Glomerular visceral epithelial cell (primary cell): ENCODE results near the gene ENOX1.
"Not testable (repeated sequence)": the region's sequence is repeated elsewhere in the genome, so short reads cannot be mapped to it uniquely, and the experiment has no call there.

Source experiments
- DNase-seq: peaks from one replicate; pipeline ENCODE4 v3.0.0-alpha.2; 2016; ENCODE audit errors: extremely low spot score

ENOX1 gene

DNA sequence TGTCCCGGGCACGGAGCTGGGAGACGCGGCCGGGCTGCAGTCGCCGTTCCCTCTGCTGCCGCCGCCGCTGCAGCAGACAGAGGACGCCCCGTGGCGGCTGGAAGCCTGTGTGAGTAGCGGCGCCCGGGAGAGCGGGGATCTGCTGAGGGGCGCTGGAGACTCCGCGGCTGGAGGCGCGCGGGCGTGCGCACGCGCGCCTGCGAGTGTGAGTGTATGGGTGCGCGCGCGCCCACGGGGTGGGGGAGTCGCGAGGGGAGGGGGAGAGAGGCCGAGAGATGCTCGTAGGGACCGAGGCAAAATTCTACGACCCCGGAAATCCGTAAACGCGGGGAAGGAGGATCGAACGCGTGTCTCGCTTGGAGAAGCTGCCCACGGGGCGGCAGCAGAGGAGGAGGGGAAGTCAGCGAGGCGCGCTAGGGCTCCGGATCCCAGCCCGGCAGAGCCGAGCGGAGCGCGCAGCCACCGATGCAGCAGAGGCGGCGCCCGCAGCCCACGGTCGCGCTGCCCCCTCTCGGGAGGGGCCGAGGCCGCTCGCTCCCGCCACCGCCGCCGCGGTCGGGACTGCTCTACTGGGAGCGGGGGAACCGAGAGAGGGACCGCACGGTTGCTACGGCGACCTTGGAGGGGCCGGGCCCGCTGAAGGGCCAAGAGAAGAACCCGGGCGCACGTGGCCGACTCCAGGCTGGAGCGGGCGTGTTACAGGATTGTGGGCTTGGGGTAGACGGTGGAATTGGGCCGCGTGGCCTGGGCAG, at the start of gene ENOX1:
ENOX1 (minus strand) TSS at position 207 of the 752 bp plus-strand sequence.
- DNase-seq, result peak; percentile 64

DNA sequence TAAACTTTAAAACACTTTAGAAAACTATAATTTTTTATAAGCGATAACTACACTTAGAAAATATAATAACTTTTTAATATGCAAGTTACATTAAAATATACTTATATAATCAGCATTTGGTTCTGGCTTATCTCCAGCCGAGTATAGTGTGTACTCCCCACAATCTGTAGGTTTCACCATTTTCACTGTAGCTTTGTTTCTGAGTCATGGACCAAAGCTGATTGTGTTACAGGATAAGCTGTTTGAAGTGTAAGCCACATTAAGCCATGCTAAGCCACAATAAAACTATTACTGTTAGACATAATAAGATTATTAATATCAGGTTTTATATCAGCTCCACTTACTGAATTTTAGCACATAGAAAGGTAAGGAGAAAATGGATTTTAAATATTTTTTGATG, 48.9 kb upstream of the ENOX1 start:
- no peak for DNase-seq

DNA sequence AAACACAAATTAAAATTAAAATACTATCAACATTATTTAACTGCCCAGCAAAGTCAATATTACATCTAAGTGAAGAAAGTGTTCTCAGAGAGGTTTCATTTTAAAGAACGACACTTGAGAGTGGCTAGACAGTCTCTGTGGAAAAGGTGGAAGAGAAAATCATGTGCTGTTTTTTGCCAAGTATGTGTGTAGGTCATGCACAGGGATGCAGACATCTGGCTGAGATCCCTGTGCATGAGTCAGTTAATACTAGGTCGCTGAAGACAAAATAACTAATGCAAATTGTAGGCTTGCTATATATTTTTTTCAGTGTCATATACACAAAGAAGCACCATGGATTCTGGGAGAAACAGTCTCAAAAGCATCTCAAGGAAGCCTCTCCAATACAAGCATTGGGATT, 44.3 kb upstream of the ENOX1 start:
- DNase-seq, result no peak

DNA sequence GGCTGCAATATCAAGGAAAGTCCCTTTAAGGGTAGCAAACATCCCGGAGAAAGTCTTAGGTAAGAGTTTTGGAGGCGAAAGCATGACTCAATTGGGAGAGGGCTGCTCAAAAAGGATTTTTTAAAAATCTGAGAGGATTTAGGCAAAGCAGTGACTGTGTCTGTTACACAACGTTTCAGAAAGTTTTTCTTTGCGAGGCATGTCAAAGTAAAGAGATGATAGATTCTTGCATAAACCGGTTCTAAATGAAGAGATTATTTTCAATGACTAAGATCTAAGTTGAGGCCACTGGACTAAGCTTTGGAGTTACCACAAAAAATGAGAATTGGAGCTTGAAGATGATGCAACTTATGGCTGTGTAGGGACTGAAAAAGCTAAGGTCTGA, 43.7 kb upstream of the ENOX1 start:
- DNase-seq, result no peak

DNA sequence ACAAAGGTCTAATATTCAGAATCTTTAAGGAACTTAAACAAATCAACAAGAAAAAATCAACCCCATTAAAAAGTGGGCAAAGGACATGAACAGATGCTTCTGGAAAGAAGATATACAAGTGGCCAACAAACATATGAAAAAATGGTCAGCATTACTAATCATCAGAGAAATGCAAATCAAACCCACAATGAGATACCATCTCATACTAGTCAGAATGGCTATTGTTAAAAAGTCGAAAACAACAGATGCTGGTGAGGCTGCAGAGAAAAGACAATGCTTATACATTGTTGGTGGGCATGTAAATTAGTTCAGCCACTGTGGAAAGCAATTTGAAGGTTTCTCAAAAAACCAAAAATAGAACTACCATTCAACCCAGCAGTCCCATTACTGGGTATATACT, 37.9 kb upstream of the ENOX1 start:
- not testable (repeated sequence) for DNase-seq

DNA sequence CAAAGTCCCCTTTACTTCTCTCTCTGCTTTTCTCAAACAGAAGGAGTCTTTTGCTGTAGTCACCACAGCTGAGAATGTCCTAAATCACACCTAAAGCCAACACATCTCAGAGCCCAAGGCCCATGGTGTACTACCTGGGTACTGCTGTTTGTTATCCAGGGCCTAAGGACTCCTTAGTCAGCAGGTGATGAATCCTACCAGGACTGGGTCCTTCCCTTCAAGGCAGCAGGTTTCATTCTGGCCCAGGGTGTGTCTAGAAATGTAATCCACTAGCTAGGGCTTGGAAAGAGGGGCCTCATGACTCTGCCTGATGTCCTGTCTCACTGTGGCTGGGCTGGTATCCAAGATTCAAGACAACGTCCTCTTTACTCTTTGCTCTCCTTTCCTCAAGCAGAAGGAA, 36.2 kb upstream of the ENOX1 start:
- no peak for DNase-seq

DNA sequence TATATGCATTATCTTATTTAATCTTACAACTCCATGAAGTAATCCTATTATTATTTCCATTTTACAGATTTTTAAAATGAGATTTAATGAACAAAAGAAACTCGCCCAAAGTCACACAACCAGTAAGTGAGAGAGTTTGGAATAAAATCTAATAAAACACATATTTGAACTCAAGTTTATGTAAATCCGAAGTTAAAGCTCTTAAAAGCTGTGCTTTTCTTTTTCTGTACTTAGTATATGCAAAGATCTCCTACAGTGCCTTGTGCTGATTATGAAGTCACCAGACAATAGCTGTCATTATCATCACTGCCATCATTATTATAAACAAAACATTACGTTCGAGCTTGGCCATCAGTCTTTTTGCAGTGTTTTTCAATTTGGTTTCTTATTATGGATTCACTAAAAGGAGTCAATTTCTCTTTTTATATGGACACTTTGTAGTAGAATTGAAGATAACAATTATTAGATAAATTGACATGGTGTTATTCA, 29.7 kb upstream of the ENOX1 start:
- DNase-seq, result no peak

DNA sequence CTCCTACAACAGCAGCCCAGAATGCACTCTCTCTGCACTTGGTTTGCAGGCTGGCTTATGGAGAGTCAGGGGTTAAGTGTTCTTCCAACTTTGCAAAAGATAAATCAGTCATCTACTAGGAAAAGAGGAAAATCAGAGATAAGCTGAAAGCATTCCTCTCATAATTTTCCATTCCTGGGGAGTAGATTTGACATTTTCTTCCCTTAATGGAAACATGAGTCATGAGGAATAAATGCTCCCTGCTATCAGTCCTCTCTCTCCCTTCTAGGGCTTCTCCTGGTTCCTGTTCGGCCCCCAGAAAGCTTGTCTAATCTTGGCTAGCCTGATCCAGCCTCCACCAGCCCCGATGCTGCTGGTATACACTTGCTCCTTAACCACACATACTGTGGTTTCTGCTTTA, 28.4 kb upstream of the ENOX1 start:
- DNase-seq, result peak; percentile 30

DNA sequence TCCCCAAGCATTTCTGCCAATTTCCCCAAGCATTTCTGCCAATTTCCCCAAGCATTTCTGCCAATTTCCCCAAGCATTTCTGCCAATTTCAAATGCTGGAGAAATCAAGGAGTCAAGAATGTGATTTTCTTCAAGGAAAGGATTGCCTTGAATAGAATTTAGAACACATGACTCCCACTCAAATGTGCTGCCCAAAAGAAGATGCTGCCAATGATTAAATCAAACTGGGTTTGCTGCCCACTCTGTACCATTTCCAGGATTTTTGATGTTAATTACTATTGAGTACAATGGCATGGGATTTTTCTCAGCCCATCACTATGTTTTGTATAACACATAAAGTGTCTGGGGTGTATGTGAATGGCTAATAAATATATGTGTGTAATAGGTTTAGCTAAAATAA, 21.9 kb upstream of the ENOX1 start:
- DNase-seq, result no peak

DNA sequence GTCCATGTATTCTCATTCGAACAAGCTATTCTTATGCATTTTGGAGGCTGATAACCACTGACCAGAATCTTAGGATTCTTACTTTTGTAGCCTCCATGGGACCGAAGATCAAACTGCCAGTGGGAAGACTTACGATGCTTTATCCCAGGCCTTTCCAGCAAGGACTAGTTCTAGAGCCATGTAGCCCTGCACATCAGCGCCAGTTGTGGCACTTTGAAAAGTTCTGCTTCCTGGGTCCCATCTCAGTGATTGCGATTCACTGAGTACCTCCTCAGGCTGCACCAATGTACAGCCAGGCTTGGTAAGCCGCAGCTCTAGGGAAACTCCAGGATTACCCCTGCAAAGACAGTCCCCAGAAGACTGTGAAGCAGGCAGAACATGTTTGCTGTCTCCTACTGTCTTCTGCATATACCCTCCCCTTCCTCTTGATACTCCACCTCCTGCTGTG, 18.9 kb upstream of the ENOX1 start:
- peak; percentile 15 for DNase-seq

DNA sequence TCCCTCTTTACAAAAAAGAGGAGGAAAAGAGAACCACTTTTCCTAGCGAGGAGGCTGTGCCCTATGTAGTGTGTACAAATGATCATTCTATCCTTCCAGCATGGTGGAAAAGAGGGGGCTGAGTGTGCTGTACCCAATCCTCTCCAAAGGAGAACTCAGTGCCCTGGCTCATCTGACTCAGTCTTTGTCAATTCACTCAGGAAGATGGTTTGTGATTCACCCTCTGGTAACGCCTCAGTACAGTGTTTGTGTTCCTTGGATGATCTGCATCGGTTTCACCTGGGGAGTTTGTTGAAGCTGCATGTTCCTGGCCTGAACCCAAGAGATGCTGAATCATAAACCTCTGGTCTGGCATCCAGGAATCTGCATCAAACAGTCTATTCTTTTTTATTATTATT, 18.3 kb upstream of the ENOX1 start:
- DNase-seq, result peak; percentile 88

DNA sequence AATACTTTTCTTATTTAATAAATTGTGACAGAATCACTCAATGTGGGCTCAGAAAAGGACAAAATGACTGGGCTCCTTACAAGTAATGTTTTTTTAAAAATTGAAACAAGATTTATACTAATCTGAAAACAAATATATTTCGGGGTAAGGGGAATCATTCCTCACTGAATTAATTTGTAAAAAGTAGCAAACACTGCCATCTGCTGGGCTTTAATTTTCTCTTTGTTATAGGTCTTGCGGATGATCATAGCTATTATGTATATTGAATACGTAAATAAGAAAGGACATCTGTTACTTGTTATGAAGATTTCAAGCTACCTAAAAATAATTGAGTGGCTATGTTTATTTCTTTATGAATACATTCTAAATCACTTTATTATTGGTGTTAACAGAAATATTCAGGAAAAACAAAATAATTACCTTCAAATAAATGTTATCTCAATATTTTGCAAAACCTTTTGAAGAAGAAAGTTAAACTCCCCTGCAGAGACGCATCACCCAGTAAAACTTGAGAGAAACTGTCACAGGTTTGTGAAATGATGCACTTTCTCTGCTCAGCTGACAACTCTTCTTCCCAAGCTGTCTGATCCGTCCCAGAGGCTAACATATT, 17.8 kb upstream of the ENOX1 start:
- peak; percentile 60 for DNase-seq

DNA sequence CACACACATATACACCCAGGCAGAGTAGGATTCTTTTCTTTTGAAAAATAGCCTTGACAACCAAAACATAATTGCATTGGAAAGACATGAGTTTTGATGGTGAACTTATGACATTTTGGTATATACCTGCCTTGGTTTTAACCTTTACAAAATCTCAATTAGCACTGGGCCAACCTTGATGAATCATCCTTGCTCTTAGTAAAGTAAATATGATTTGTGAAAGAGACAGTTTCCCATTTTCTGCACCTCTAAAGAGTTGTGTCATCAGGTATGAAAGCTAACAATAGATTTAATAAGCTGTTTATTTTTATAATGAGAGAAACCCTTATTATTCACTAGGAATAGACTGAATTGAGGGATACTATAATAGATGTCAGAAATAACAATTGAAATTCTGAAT, 15.7 kb upstream of the ENOX1 start:
- DNase-seq, result no peak

DNA sequence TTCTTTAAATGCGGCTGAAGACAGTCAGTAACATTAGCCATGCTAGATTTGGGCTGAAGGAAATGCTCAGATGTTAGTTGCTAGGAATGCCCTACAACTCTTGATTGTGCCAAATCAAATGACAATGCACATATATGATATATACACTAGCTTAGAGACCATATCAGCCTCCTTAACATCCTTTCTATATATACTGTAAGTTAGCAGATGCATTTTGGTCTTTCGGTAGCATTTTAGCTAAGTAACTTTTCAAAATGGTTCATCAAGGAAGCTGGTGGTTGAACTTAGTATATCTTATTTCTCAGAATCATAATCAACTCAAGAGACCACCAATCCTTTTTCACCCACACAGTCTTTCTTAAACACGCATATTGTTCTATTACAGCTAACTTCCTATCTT, 14.1 kb upstream of the ENOX1 start:
- no peak for DNase-seq

DNA sequence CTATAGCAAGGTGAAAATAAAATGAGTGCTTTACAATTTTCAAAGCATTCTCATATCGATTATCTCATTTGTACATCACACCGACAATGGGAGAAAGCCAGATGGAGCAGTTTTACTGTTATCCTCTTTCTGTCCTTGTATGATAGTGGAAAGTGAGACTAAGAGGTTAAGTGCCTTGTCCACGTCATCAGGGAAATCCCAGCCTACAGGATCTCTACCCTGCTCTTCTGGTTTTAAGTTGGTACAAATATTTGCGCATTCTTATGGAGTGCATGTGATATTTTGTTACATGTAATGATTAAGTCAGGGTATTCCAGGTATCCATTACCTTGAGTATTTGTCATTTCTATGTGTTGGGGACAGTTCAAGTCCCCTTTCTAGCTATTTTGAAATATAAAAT, 12.4 kb upstream of the ENOX1 start:
- no peak for DNase-seq

DNA sequence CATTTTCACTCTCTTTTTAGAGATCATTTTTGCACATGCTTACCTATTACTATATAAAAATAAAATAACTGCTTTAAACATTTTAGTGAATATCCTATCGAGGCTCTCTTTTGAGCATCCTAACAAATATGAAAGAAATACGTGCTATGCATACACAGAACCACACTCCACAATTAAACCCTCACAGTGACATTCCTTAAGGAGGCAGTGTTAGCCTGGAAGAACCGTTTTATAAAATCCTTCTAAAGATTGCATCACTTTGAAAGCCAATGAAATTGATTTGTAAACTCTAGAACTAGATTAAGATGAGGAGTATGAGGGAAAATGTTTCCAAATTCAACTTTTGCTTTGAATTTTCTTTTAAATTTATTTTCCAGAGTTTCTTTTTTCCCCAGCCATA, 11.1 kb upstream of the ENOX1 start:
- DNase-seq, result no peak

DNA sequence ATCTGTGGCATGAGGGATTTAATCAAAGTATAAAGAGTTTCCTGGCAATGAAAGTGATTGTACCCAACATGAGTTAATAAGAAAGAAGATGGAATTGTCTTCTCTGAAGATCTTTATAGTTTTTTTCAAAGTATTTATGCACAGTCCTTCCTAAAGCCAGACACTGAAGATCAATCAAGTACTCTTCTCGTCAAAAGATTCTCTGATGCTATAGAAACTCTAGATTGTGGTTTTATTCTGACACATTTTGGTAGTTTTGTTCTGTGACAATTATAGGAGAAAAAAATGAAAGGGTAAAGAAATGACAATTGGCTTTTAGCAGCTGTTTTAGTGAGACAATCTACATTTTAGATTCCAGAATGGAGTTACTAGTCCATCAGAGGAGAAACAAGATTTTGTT, 10.4 kb upstream of the ENOX1 start:
- no peak for DNase-seq

DNA sequence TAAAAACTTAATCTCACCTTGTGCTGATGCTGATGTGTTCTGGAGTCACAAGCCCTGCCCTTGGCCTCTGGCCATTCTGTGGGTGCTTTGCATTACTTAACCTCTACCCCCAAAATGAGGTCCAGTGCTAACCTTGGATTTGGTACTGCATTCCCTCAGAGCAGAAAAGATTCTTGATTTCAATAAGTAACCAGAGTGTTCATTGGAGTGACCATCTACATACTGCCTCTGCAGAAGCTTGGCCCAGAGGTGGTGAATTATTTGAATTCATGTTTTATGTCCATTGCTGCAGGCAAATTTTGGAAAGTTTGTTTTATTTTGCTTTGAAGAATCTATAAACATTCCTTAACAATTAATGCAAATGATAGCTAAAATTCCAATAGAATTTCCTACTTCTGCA, 7.6 kb upstream of the ENOX1 start:
- DNase-seq, result no peak

DNA sequence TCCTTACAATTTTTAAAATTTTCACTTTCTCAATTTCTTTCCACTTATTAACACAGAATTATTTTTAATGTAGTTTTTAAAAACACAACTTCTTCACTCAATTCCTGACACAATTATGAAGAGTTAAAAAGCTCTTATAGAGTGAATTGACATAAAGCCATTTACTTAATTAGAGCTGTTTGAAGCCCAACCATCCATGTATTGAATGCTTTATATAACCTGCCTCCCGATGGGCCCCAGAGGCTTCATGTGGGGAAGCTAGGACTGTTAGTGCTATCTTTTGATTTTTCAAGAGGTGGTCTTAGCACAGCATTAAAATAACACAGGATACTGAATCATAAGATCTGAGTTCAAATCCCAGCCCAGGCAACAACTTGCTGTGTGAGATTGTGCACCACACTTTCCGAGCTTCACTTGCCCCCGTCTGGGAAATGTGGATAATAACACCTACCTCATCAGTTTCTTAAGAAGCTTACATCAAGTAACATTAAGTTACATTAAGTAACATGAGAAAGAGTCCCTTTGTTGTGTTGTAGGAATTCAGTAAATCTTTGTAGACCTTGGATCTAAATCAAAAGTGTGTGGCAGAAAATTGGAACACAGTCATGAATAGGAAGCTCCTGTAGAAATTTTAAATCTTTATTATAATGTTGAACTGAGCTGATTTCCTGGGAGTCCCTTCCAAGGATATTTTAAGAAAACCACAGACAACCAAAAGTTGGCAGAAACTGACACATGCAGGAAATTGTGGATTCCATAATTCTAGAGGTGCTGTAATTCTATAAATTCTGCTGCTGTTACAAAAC, 5.5 kb upstream of the ENOX1 start:
- DNase-seq, result no peak

DNA sequence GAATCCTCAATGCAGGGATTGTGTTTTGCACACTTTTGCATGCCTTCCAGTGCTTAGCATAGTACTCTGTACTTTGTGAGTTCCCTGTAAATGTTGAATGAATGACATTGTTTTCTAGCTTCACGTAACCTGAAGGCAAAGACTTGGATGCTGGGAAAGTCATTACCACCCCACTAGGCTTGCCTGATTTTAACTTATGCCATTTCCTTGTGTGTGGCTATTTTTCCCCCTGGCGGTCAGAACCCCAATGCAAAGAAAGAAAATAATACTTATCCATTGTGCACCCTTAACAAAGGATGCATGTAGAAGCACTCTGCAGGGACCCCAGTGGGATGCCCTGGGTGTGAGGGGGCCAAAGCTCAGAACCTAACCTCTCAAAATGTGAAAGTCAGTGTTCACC, 1.2 kb upstream of the ENOX1 start:
- no peak for DNase-seq

DNA sequence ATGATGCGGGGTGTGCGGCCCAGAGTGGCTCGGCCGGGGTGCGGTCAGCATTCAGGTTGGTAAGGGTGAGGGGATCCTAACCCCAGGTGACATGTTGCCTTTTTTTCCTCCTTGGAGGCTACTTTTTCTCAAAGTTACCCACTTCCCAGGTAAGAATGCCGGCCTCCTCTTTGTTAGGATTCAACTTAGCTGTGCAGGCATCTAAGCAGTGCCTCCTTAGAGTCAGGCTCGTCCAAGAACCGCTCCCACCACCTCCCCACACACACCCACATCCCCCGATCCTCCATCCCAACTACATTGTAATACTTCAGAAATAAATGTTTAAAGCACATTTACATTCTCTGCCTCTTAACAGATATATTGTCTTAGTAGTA, 733 bp upstream of the ENOX1 start:
- no peak for DNase-seq

DNA sequence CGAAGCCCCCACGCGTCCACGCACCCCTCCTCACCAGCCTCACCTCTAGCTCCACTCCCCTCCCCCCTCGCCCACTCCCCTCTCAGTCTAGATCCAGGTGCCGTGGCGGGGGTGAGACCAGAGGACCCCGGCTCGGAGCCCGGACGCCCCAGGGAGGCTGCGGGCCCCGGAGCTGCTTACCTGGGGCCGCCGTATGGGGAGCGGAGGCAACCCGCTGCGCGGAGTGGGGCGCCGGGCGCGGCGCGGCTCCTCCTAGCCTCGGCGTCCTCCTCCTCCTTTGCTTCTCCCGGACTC, 353 bp downstream of the ENOX1 start:
- DNase-seq, result no peak
